PC-3 (cell line): ENCODE results near the gene PTPN20. TPM values are rescaled to one million over a fixed set of nuclear protein-coding genes. Genes with fewer than 3 reads are reported as not detected.

Experiments used
- ATAC-seq: fragments of 200-7000 bp; cut with Tn5 transposase; 2 replicates; pipeline ENCODE4 v1.9.1; 2020; ENCODE audit warnings: mild to moderate bottlenecking, moderate library complexity
- BruUV-seq: library from RNA; stranded (reverse); fragments of 400-500 nt; replicated peaks from 2 replicates; lab custom pipeline; 2021; lab: Mats Ljungman, UMichigan
- CTCF ChIA-PET: fragments of 300-600 bp; sonication (Branson Sonifier 250); formaldehyde crosslinking; loops from one replicate; lab custom pipeline; 2022; ENCODE audit warnings: antibody characterized with exemption; lab: Charles Lee
- POLR2A ChIA-PET: fragments of 300-600 bp; sonication (Branson Sonifier 250); formaldehyde crosslinking; loops from one replicate; lab custom pipeline; 2022; ENCODE audit warnings: antibody characterized with exemption; ENCODE audit not compliant: unreplicated experiment; lab: Charles Lee
- DNase-seq: peaks from one replicate; pipeline ENCODE4 v3.0.0-alpha.2; 2015
- H2AFZ ChIP-seq: fragments of 300-600 bp; sonication (generic); 2 replicates; pipeline ENCODE4 v1.6.0; 2016; ENCODE audit warnings: antibody characterized with exemption, low read length
- H3F3A ChIP-seq: fragments of 300-600 bp; sonication (generic); one replicate; pipeline ENCODE4 v1.6.0; 2017; ENCODE audit warnings: antibody characterized with exemption, low read length, control low read depth, mild to moderate bottlenecking; ENCODE audit not compliant: unreplicated experiment
- H3K27ac ChIP-seq: fragments of 300-600 bp; sonication (generic); 2 replicates; pipeline ENCODE4 v1.5.1; 2016; ENCODE audit warnings: mild to moderate bottlenecking, low read length
- H3K27me3 ChIP-seq: fragments of 300-600 bp; sonication (generic); 2 replicates; pipeline ENCODE4 v1.6.1; 2016; ENCODE audit warnings: low read length, mixed read lengths
- H3K36me3 ChIP-seq: fragments of 300-600 bp; sonication (generic); 2 replicates; pipeline ENCODE4 v1.6.1; 2016; ENCODE audit warnings: low read depth, mixed run types, low read length, mixed read lengths
- H3K4me1 ChIP-seq: fragments of 300-600 bp; sonication (generic); 2 replicates; pipeline ENCODE4 v1.5.1; 2016; ENCODE audit warnings: low read length; ENCODE audit not compliant: insufficient read depth
- H3K4me2 ChIP-seq: fragments of 300-600 bp; sonication (generic); 2 replicates; pipeline ENCODE4 v1.6.0; 2016; ENCODE audit warnings: low read length
- H3K4me3 ChIP-seq: fragments of 300-600 bp; sonication (generic); 2 replicates; pipeline ENCODE4 v1.5.1; 2016; ENCODE audit warnings: mild to moderate bottlenecking, low read length, mixed read lengths
- H3K79me2 ChIP-seq: fragments of 300-600 bp; sonication (generic); 2 replicates; pipeline ENCODE4 v1.6.1; 2017; ENCODE audit warnings: low read length, mixed read lengths
- H3K9ac ChIP-seq: fragments of 300-600 bp; sonication (generic); 2 replicates; pipeline ENCODE4 v1.6.0; 2016; ENCODE audit warnings: mild to moderate bottlenecking, low read length
- H3K9me2 ChIP-seq: fragments of 300-600 bp; sonication (generic); replicated peaks from 2 replicates; pipeline ENCODE4 v1.6.1; 2016; ENCODE audit warnings: mixed run types, low read length, mixed read lengths
- H3K9me3 ChIP-seq: fragments of 300-600 bp; sonication (generic); 2 replicates; pipeline ENCODE4 v1.6.1; 2016; ENCODE audit warnings: low read length, mixed read lengths
- H4K20me1 ChIP-seq: fragments of 300-600 bp; sonication (generic); 2 replicates; pipeline ENCODE4 v1.6.1; 2016; ENCODE audit warnings: low read length, mixed read lengths
- EZH2 ChIP-seq: fragments of 300-600 bp; sonication (generic); IDR thresholded peaks from one replicate; pipeline ENCODE4 v1.6.1; 2017; ENCODE audit warnings: antibody characterized with exemption, mild to moderate bottlenecking, low read length; ENCODE audit not compliant: unreplicated experiment
- EZH2phosphoT487 ChIP-seq: fragments of 300-600 bp; sonication (generic); IDR thresholded peaks from 2 replicates; pipeline ENCODE4 v1.6.1; 2018; ENCODE audit warnings: mild to moderate bottlenecking, antibody characterized with exemption, low read length, borderline replicate concordance
- intact Hi-C: fragments of 100-400 bp; cut with micrococcal nuclease; formaldehyde crosslinking; loops from 2 replicates; pipeline ENCODE4 v1.9.0; 2023
- total RNA-seq: library from RNA; depleted of rRNA; stranded (reverse); fragments of >200 nt; gene quantifications from 2 replicates; pipeline ENCODE4 v1.2.3, GENCODE V29; 2014
- TF ChIP-seq, protein P1 (sequence below): fragments of 300-600 bp; sonication (generic); conservative IDR thresholded peaks from 2 replicates; pipeline ENCODE4 v1.5.1; 2017; ENCODE audit warnings: antibody characterized with exemption, low read depth, mild to moderate bottlenecking, low read length

The PTPN20 gene
- total RNA-seq, 1 experiment from 2014 or later: 3.6 TPM

DNA sequence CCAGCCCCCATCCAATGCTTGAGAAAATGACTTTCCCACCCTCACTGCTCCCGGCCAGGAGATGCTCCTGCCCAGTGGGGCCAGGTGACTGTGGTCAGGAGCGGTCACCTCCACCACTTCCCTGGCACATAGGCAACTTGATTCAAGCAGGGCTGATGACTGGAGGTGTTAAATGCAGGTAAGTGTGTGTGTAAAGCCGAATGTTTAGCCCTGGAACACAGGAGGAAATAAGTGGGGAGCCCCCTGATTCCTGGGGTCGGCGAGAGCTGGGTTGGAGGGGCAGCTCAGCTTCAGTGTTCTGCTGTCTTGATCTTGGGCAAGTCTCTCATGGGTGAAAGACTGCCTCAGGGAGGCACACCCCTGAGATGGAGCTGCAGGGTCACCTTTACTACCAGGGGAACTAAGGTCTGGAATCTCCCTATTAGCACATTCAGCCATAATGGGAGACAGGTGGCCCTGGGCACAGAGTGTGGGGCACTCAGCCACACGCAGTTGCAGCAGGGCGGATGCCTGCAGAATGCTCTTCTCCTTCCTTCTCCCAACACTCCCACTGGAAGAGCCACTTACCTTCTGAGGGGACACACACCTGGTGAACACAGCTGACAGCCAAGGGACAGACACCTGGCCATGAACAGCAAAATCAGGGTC is 124.1 kb downstream of the PTPN20 start:
- Histone ChIP-seq H3K79me2 (no peaks in the 10 kb centered on the region), H3K4me1 (no peaks in the 10 kb centered on the region), H3K27ac (no peak overlapping the region), H3K27me3 (no peaks in the 10 kb centered on the region), H3F3A (no peaks in the 10 kb centered on the region), H3K9me3 (no peaks in the 10 kb centered on the region), H3K9ac (no peak overlapping the region), H3K4me3 (no peak overlapping the region), H3K4me2 (no peak overlapping the region), H2AFZ (no peak overlapping the region), H3K36me3 (no peaks in the 10 kb centered on the region), H3K9me2 (no peaks in the 10 kb centered on the region), H4K20me1 (no peaks in the 10 kb centered on the region)
- DNase-seq (no peak), ATAC-seq (no peak)
- intact Hi-C loops: no loop called here
- POLR2A ChIA-PET: no interaction called here
- TF ChIP-seq EZH2phosphoT487 (no peak), EZH2 (no peak)
- TF ChIP-seq, protein P1, sequence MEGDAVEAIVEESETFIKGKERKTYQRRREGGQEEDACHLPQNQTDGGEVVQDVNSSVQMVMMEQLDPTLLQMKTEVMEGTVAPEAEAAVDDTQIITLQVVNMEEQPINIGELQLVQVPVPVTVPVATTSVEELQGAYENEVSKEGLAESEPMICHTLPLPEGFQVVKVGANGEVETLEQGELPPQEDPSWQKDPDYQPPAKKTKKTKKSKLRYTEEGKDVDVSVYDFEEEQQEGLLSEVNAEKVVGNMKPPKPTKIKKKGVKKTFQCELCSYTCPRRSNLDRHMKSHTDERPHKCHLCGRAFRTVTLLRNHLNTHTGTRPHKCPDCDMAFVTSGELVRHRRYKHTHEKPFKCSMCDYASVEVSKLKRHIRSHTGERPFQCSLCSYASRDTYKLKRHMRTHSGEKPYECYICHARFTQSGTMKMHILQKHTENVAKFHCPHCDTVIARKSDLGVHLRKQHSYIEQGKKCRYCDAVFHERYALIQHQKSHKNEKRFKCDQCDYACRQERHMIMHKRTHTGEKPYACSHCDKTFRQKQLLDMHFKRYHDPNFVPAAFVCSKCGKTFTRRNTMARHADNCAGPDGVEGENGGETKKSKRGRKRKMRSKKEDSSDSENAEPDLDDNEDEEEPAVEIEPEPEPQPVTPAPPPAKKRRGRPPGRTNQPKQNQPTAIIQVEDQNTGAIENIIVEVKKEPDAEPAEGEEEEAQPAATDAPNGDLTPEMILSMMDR: no peak
- CTCF ChIA-PET: no interaction called here
- BruUV-seq: no TSS peak

DNA sequence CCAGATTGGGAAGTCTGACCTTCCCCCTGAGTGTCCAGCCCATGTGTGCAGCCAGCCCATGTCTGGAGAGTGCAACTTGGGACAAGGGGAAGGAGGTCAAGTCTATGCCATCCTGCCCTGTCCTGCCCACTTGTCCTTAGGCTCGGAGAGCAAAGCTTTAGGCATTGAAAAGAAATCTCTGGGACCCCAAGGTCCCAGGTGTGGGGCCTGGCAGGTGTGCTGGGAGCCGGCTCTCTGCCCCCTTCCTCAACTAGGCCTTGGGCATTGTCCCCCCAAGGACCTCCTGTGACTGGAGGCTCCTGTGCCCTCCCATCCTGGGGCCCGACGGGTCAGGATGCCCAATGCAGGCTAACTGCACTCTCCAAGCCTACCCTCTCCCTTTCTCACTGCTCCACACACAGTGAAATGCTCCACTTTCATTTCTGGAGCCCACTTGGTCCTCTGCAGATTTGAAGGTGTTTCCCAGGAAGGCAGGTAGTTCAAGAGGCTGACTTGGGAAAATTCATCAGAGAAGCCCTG is 124.7 kb downstream of the PTPN20 start:
- Histone ChIP-seq H3K36me3 (no peaks in the 10 kb centered on the region), H3K27me3 (no peaks in the 10 kb centered on the region), H3K9me3 (no peaks in the 10 kb centered on the region), H3F3A (no peaks in the 10 kb centered on the region), H4K20me1 (no peaks in the 10 kb centered on the region), H3K79me2 (no peaks in the 10 kb centered on the region), H3K9ac (no peak overlapping the region), H3K4me2 (no peak overlapping the region), H3K4me1 (no peaks in the 10 kb centered on the region), H3K27ac (no peak overlapping the region), H3K9me2 (no peaks in the 10 kb centered on the region), H3K4me3 (no peak overlapping the region), H2AFZ (no peak overlapping the region)
- DNase-seq: no peak
- BruUV-seq: no TSS peak
- ChIA-PET POLR2A (no interaction called here), CTCF (no interaction called here)
- no peak for ATAC-seq
- intact Hi-C loops: no loop called here
- TF ChIP-seq, protein P1: no peak
- TF ChIP-seq EZH2 (no peak), EZH2phosphoT487 (no peak)

DNA sequence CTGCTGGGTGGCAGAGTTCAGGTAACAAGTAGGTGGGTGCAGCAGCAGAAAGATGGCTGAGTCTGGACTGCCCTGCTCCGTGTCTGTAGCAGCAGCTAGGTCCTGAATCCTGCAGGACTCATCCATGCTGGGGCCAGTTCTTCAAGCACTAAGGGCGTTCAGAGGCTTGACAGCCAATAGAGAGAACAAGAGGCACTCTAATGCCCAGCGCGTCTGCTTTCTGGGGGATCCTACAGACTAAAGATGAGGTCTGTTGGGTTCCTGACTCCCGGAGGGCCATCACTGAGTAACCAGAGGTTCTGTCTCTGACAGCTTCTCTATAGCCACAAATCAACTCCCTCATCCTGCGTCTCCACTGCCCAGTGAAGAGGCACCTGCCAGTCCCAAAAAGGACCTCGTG is 125.5 kb downstream of the PTPN20 start:
- H3K4me2 ChIP-seq: no peak overlapping the region
- ATAC-seq: no peak
- no peak overlapping the region for H3K9ac ChIP-seq
- H3K4me1 ChIP-seq: no peaks in the 10 kb centered on the region
- no peaks in the 10 kb centered on the region for H3K9me2 ChIP-seq
- no peaks in the 10 kb centered on the region for H3K27me3 ChIP-seq
- no TSS peak for BruUV-seq
- H3K36me3 ChIP-seq: no peaks in the 10 kb centered on the region
- DNase-seq: no peak
- H3K9me3 ChIP-seq: no peaks in the 10 kb centered on the region
- intact Hi-C loops: no loop called here
- no peaks in the 10 kb centered on the region for H3F3A ChIP-seq
- H4K20me1 ChIP-seq: no peaks in the 10 kb centered on the region
- ChIA-PET CTCF (no interaction called here), POLR2A (interaction anchor here (0.6 kb wide), 1 partner anchor 29 kb away, joined by 3 read pairs; no protein-coding TSS in a partner anchor)
- no peak overlapping the region for H3K4me3 ChIP-seq
- no peak overlapping the region for H2AFZ ChIP-seq
- H3K27ac ChIP-seq: no peak overlapping the region
- TF ChIP-seq EZH2phosphoT487 (no peak), EZH2 (no peak)
- TF ChIP-seq, protein P1: no peak
- no peaks in the 10 kb centered on the region for H3K79me2 ChIP-seq
